ENCODE data around the gene PRPF40A.

PRPF40A gene

GRCh38 chr2:152657043-152657442 is 60.2 kb downstream of the PRPF40A start:
- no peak overlapping the region for H3K27ac ChIP-seq
- peak; percentile 5 for DNase-seq (ENCODE audit: low read depth, low spot score)

DNA sequence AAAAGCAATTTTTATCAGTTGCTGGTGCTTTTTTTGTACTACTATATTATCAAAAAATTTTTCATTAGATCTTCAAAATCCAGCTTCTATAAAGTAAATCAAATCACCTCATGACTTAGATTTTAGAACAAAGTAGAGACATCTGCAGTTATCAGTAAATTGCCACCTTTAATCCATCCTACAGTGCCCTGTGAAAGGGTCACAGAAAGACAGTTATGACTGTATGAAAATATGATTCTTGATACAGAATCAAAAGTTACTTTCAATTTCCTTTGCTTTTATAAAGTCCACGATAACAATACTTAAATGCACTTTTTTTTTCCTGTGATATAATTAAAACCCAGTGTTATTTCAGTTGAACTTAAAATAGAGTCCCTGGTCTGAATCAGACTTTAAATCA is 61.4 kb downstream of the PRPF40A start:
- H3K27ac ChIP-seq, result no peak overlapping the region
- DNase-seq (ENCODE audit: low read depth, low spot score), result no peak

GRCh38 chr2:152651834-152652233 is 65.4 kb downstream of the PRPF40A start:
- peak overlapping the region; percentile 1 for H3K27ac ChIP-seq
- DNase-seq (ENCODE audit: low read depth, low spot score), result no peak

DNA sequence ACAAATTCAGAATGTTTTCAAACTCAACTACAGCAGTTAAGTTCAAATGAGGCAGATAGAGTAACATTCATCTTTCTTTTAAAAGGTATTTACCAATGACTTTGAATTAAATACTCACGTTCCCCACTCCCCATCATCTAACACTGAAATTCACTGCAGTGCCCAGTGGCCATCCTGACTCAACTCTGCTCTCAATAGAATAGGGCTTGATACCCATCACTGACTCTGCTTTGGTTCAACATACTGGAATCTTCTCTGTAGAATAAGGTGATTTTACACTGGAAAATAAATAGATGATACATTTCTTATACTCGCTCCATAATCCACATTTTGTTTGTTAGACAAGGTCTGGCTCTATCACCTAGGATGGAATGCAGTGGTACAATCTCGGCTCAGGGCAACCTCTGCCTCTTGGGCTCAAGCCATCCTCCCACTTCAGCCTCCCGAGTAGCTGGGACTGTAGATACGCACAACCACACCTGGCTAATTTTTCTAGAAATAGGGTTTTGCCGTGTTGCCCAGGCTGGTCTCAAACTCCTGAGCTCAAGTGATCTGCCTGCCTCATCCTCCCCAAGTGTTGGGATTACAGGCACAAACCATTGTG is 66.4 kb downstream of the PRPF40A start:
- no peak overlapping the region for H3K27ac ChIP-seq
- no peak for DNase-seq (ENCODE audit: low read depth, low spot score)

DNA sequence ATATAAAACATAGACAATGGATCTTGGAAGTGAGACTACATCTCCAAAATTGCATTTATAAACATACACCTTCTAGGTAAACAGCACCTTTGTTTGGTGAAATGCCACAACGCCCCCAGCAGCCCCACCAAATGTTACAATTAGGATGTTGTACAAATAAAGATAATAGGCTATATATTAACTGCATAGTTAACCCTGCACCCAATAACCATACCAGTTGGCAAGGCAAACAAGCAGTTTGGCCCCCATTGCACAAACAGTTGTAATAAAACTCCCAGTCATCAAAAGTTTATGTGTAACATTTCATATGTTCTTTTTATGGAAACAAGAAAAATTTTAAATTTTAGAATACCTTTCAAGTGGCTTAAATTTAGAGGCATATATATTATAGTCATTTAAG is 67.3 kb downstream of the PRPF40A start:
- no peak overlapping the region for H3K27ac ChIP-seq
- no peak for DNase-seq (ENCODE audit: low read depth, low spot score)

GRCh38 chr2:152648336-152648735 is 68.9 kb downstream of the PRPF40A start:
- H3K27ac ChIP-seq, result peak overlapping the region; percentile 63
- DNase-seq (ENCODE audit: low read depth, low spot score), result no peak

GRCh38 chr2:152647552-152647951 is 69.7 kb downstream of the PRPF40A start:
- peak overlapping the region; percentile 63 for H3K27ac ChIP-seq
- no peak for DNase-seq (ENCODE audit: low read depth, low spot score)

DNA sequence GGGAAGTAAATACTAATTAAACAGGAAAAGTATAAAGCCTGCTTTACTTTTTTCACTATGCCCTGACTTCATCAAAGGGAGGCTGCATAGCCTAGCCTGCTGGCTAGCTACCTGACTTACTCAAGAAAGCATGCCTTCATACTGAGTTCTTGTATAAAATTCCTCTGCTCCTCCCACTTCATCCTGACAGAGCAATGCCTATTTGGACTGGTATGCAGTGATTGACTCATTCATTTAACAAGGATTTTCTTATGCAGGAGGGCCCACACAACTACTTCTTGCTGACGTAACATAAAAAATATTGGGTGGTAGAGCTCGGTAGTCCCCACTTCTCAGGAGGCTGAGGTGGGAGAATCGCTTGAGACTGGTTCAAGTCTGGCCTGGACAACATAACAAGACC is 70.5 kb downstream of the PRPF40A start:
- peak overlapping the region; percentile 63 for H3K27ac ChIP-seq
- peak; percentile 72 for DNase-seq (ENCODE audit: low read depth, low spot score)

DNA sequence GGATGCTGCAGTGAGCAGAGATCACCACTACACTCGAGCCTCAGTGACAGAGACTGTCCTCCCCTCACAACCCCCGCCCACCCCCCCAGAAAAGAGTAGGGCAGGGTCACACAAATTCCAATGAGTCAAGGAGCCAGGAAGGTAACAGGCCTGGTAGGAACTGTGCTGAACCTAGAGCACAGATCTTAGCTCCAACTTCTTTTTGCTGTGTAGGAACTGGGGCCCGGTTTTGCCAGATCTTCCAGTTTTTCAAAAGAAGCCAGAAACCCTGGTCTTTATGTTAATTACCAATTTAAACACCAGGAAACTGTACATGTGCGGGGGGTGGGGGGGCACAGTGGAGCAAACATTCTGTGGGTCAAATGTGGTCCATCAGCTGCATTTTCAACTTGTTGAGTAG is 71.0 kb downstream of the PRPF40A start:
- H3K27ac ChIP-seq, result peak overlapping the region; percentile 63

DNA sequence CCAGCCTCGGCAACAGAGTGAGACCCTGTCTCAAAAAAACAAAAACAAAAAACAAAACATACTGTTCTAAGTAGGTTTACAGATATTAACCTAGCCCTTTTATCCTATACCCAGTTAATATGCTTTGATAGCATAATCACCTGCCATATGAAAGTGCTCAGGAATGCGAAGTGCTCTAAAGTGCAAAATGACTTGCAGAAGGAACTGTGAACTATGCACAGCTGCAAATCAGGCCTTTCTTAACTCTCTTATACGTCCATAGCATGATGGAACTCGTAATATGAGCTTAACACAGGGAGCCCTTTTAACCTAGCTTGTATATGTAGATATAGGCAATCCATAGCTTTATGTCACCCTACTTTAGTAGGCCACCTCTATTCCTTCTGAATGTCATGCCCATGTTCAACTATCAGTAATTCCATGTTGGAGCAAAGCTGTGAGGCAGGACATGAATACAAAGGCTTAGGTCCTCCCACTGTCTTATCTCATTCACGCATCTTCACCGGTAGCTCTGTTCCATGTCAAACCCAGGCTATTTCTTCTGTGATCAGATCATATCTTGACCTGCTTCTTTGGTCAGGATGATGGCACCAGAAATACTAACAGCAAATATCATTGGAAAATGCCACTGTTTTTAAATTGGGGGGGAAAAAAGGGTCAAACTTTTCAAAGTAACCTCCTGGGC is 72.9 kb downstream of the PRPF40A start:
- H3K27ac ChIP-seq, result no peak overlapping the region
- DNase-seq (ENCODE audit: low read depth, low spot score), result no peak

More for the DNA sequence above, 71.0 kb downstream of the PRPF40A start:
- DNase-seq (ENCODE audit: low read depth, low spot score), result no peak

GRCh38 chr2:152638590-152638989 is 78.7 kb downstream of the PRPF40A start:
- no peak for DNase-seq (ENCODE audit: low read depth, low spot score)
- H3K27ac ChIP-seq, result no peak overlapping the region

DNA sequence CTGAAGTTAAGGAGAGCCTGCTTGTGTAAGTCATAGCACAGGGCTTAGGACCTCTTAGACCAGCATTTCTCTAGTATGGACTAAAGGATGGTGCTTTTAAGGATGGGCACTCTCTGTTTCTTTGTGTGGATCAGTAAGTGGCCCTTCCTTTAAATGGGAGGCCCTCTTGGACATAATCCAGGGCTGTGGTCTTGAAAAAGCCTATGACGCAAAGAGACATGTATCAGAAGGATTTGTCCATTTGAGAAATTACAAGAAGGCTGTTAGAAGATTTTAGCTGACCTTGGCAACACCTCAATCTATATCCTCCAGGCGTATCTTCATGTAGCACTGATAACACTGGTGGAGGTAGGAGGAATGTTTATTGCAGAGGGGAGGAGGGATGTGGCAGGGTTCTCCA is 79.2 kb downstream of the PRPF40A start:
- no peak overlapping the region for H3K27ac ChIP-seq
- DNase-seq (ENCODE audit: low read depth, low spot score), result no peak

DNA sequence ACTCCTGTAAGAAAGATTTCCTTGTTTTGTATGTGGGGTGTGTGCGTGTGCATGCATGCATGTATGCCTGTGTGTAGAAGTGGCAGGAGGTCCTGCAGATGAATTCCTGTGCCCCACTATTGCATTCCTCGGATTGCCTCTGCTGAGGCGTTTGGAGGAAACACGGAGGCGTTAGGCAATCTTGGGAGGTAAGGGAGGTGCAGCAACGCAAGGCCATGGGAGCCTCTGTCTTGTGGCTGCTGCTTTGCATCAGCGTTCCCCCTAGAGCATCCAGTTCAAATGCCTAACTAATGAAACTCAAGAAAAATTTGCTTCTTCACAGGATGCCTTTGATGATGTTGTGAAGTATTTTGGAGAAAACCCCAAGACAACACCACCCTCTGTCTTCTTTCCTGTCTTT is 80.0 kb downstream of the PRPF40A start:
- no peak for DNase-seq (ENCODE audit: low read depth, low spot score)
- H3K27ac ChIP-seq, result no peak overlapping the region

- H3K27ac ChIP-seq, result no peak overlapping the region
- DNase-seq (ENCODE audit: low read depth, low spot score), result no peak
Measured at GRCh38 chr2:152635635-152636298, 81.5 kb downstream of the PRPF40A start.

- no peak for DNase-seq (ENCODE audit: low read depth, low spot score)
- H3K27ac ChIP-seq, result no peak overlapping the region
Measured at GRCh38 chr2:152632736-152633135, 84.5 kb downstream of the PRPF40A start.

DNA sequence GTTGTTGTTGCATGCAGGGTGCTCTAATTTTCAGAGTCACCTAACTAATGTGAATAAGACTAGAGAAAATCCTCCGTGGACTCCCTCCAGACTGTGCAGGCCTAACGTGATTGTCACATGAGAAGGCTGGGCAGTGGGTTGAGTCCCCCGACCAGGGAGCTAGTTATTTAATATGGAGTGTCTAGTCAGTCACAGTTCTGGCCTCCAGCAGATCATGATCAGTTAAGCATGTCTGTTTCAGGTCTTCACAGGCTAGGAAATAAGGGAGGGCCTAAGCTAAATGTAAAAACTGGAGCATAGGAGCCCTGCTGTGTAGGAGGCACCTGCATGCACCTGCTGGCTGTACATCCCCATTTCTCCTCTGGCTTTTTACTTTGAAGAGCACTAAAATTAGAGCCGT is 86.8 kb downstream of the PRPF40A start:
- DNase-seq (ENCODE audit: low read depth, low spot score), result no peak
- no peak overlapping the region for H3K27ac ChIP-seq

DNA sequence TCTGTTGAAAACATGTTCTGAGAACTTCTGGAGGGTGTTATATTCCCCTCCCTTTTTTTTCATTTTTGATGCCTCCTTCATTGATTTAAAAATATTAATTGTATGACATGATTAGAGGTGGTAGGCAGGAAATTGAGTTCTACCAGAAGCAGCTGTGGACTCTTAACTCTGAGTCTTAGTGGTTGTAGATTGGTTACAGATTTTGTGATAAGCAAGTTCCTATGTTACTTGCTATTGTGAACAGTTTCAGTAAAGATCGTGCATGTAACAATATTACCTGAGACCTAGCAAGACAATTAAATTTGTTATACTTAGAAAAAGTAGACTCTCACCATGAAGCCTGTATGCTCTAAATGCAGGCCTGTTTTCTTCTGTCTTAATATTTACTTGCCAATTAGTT is 88.1 kb downstream of the PRPF40A start:
- DNase-seq (ENCODE audit: low read depth, low spot score), result no peak
- no peak overlapping the region for H3K27ac ChIP-seq

- no peak overlapping the region for H3K27ac ChIP-seq
- DNase-seq (ENCODE audit: low read depth, low spot score), result no peak
Measured at GRCh38 chr2:152627351-152627957, 89.8 kb downstream of the PRPF40A start.

- H3K27ac ChIP-seq, result no peak overlapping the region
- DNase-seq (ENCODE audit: low read depth, low spot score), result no peak
Measured at GRCh38 chr2:152626911-152627339, 90.3 kb downstream of the PRPF40A start.

GRCh38 chr2:152624805-152625204 is 92.5 kb downstream of the PRPF40A start:
- no peak for DNase-seq (ENCODE audit: low read depth, low spot score)
- no peak overlapping the region for H3K27ac ChIP-seq

- no peak overlapping the region for H3K27ac ChIP-seq
- DNase-seq (ENCODE audit: low read depth, low spot score), result no peak
Measured at GRCh38 chr2:152623775-152624174, 93.5 kb downstream of the PRPF40A start.
